GM23338 (cell line): Measurements from ENCODE around the gene NXPH4. TPM values are rescaled to one million over a fixed set of nuclear protein-coding genes. Genes with fewer than 3 reads are reported as not detected.

Source experiments
- ATAC-seq: fragments of 200-7000 bp; cut with Tn5 transposase; 3 replicates; pipeline ENCODE4 v1.9.1; 2020
- DNase-seq: peaks from one replicate; pipeline ENCODE4 v3.0.0-alpha.2; 2015; ENCODE audit warnings: low spot score
- H2AFZ ChIP-seq: fragments of 200-600 bp; sonication (generic); 2 replicates; pipeline ENCODE4 v1.8.0; 2016; ENCODE audit warnings: antibody characterized with exemption, mild to moderate bottlenecking, moderate library complexity
- H3F3A ChIP-seq: fragments of 200-600 bp; sonication (generic); replicated peaks from 2 replicates; pipeline ENCODE4 v1.8.0; 2017; ENCODE audit warnings: antibody characterized with exemption, mixed run types, low read depth
- H3K27ac ChIP-seq: fragments of 200-600 bp; sonication (generic); 2 replicates; pipeline ENCODE4 v1.6.1; 2016; ENCODE audit warnings: low read depth
- H3K27me3 ChIP-seq: fragments of 200-600 bp; sonication (generic); 2 replicates; pipeline ENCODE4 v1.8.0; 2016; ENCODE audit warnings: mild to moderate bottlenecking, mixed run types, moderate library complexity; ENCODE audit not compliant: insufficient read depth
- H3K36me3 ChIP-seq: fragments of 200-600 bp; sonication (generic); 2 replicates; pipeline ENCODE4 v1.8.0; 2016; ENCODE audit warnings: mild to moderate bottlenecking; ENCODE audit not compliant: insufficient read depth
- H3K4me1 ChIP-seq: fragments of 200-600 bp; sonication (generic); 2 replicates; pipeline ENCODE4 v1.8.0; 2016; ENCODE audit warnings: mild to moderate bottlenecking, moderate library complexity; ENCODE audit not compliant: insufficient read depth
- H3K4me2 ChIP-seq: fragments of 200-600 bp; sonication (generic); 2 replicates; pipeline ENCODE4 v1.7.1; 2017; ENCODE audit warnings: mixed run types
- H3K4me3 ChIP-seq: fragments of 200-600 bp; sonication (generic); 2 replicates; pipeline ENCODE4 v1.6.1; 2016; ENCODE audit warnings: mixed run types
- H3K79me2 ChIP-seq: fragments of 200-600 bp; sonication (generic); replicated peaks from 2 replicates; pipeline ENCODE4 v1.8.0; 2017; ENCODE audit warnings: mild to moderate bottlenecking; ENCODE audit not compliant: insufficient read depth
- H3K9me2 ChIP-seq: fragments of 200-600 bp; sonication (generic); 2 replicates; pipeline ENCODE4 v1.8.0; 2017; ENCODE audit not compliant: insufficient read depth
- H4K20me1 ChIP-seq: fragments of 200-600 bp; sonication (generic); replicated peaks from 2 replicates; pipeline ENCODE4 v1.8.0; 2017; ENCODE audit warnings: mild to moderate bottlenecking; ENCODE audit not compliant: insufficient read depth
- H3K27ac Mint-ChIP-seq: 2 replicates; pipeline ENCODE4 v1.8.0; 2020; ENCODE audit warnings: inconsistent platforms, mild to moderate bottlenecking, moderate library complexity, mixed read lengths
- H3K27me3 Mint-ChIP-seq: 3 replicates; pipeline ENCODE4 v1.8.0; 2022; ENCODE audit warnings: low read depth, mild to moderate bottlenecking, moderate library complexity, mixed read lengths, inconsistent platforms; ENCODE audit not compliant: insufficient read depth, poor library complexity
- H3K36me3 Mint-ChIP-seq: 3 replicates; pipeline ENCODE4 v1.8.0; 2021; ENCODE audit warnings: low read depth, mild to moderate bottlenecking, inconsistent platforms, moderate library complexity, mixed read lengths
- H3K4me1 Mint-ChIP-seq: 3 replicates; pipeline ENCODE4 v1.8.0; 2020; ENCODE audit warnings: mild to moderate bottlenecking, inconsistent platforms, mixed read lengths
- H3K4me3 Mint-ChIP-seq: 3 replicates; pipeline ENCODE4 v1.8.0; 2021; ENCODE audit warnings: moderate library complexity, mild to moderate bottlenecking, inconsistent platforms, mixed read lengths
- H3K9me3 Mint-ChIP-seq: 3 replicates; pipeline ENCODE4 v1.8.0; 2020; ENCODE audit warnings: moderate library complexity, mild to moderate bottlenecking, inconsistent platforms, mixed read lengths
- CREB1 ChIP-seq: fragments of 250-450 bp; sonication (Bioruptor Pico); IDR thresholded peaks from 2 replicates; pipeline ENCODE4 v1.5.0; 2020; ENCODE audit warnings: low read depth, mild to moderate bottlenecking, moderate library complexity
- EZH2 ChIP-seq: fragments of 200-600 bp; sonication (generic); IDR thresholded peaks from one replicate; pipeline ENCODE4 v1.8.0; 2017; ENCODE audit warnings: antibody characterized with exemption, mild to moderate bottlenecking, low read depth; ENCODE audit not compliant: unreplicated experiment
- EZH2phosphoT487 ChIP-seq: fragments of 200-600 bp; sonication (generic); IDR thresholded peaks from one replicate; pipeline ENCODE4 v1.8.1; 2018; ENCODE audit warnings: antibody characterized with exemption; ENCODE audit not compliant: unreplicated experiment
- JUNB ChIP-seq: IDR thresholded peaks from one replicate; pipeline ENCODE4 v1.6.1; 2016; ENCODE audit warnings: antibody characterized with exemption; ENCODE audit not compliant: unreplicated experiment
- NANOG ChIP-seq: IDR thresholded peaks from 2 replicates; pipeline ENCODE4 v1.6.1; 2016; ENCODE audit warnings: antibody characterized with exemption, borderline replicate concordance
- POLR2AphosphoS5 ChIP-seq: IDR thresholded peaks from 2 replicates; pipeline ENCODE4 v1.6.1; 2016; ENCODE audit warnings: antibody characterized with exemption, low read depth
- STAT1 ChIP-seq: IDR thresholded peaks from one replicate; pipeline ENCODE4 v1.6.1; 2016; ENCODE audit warnings: antibody characterized with exemption; ENCODE audit not compliant: unreplicated experiment
- ZNF114 ChIP-seq: fragments of 250-450 bp; sonication (Bioruptor Pico); IDR thresholded peaks from 2 replicates; pipeline ENCODE4 v1.5.0; 2020; ENCODE audit warnings: mild to moderate bottlenecking, moderate library complexity
- polyA plus RNA-seq: library from polyadenylated mRNA; unstranded; fragments of >200 nt; fragmentation: Nextera tagmentation; extraction: Ambion mirVana; gene quantifications from 2 replicates; pipeline ENCODE4 v1.2.1, GENCODE V29; 2016
- total RNA-seq: library from RNA; depleted of rRNA; stranded (reverse); fragments of >200 nt; shearing (Covaris generic); gene quantifications from 2 replicates; pipeline ENCODE4 v1.2.3, GENCODE V29; 2014
- TF ChIP-seq, protein P1 (sequence below): IDR thresholded peaks from one replicate; pipeline ENCODE4 v1.6.1; 2018; ENCODE audit warnings: antibody characterized with exemption; ENCODE audit not compliant: unreplicated experiment
- TF ChIP-seq, protein P2 (sequence below): IDR thresholded peaks from 2 replicates; pipeline ENCODE4 v1.6.1; 2016; ENCODE audit warnings: antibody characterized with exemption

Gene NXPH4
- total and polyA plus RNA-seq, 2 experiments from 2014 or later, result 0.89 to 1.5 TPM

DNA sequence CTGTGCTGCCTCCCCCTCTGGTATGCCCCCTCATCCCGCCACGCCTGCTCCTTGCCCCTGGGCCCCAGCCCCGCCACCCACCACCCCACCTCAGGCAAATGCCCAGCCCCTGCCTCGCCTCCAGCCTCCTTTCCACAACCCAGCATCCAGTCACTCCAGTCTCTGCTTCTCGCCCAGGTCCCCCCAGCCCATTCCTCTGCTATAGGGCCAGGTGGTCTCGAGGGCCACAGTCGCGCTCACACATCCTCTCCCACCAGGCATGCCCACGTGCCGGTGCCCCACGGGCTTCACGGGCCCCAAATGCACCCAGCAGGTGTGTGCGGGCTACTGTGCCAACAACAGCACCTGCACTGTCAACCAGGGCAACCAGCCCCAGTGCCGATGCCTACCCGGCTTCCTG lies 6.1 kb upstream of the NXPH4 start (continued):
- TF ChIP-seq, protein P1, sequence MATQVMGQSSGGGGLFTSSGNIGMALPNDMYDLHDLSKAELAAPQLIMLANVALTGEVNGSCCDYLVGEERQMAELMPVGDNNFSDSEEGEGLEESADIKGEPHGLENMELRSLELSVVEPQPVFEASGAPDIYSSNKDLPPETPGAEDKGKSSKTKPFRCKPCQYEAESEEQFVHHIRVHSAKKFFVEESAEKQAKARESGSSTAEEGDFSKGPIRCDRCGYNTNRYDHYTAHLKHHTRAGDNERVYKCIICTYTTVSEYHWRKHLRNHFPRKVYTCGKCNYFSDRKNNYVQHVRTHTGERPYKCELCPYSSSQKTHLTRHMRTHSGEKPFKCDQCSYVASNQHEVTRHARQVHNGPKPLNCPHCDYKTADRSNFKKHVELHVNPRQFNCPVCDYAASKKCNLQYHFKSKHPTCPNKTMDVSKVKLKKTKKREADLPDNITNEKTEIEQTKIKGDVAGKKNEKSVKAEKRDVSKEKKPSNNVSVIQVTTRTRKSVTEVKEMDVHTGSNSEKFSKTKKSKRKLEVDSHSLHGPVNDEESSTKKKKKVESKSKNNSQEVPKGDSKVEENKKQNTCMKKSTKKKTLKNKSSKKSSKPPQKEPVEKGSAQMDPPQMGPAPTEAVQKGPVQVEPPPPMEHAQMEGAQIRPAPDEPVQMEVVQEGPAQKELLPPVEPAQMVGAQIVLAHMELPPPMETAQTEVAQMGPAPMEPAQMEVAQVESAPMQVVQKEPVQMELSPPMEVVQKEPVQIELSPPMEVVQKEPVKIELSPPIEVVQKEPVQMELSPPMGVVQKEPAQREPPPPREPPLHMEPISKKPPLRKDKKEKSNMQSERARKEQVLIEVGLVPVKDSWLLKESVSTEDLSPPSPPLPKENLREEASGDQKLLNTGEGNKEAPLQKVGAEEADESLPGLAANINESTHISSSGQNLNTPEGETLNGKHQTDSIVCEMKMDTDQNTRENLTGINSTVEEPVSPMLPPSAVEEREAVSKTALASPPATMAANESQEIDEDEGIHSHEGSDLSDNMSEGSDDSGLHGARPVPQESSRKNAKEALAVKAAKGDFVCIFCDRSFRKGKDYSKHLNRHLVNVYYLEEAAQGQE, result no peak
- TF ChIP-seq JUNB (no peak), STAT1 (no peak), EZH2phosphoT487 (no peak)
- TF ChIP-seq, protein P2, sequence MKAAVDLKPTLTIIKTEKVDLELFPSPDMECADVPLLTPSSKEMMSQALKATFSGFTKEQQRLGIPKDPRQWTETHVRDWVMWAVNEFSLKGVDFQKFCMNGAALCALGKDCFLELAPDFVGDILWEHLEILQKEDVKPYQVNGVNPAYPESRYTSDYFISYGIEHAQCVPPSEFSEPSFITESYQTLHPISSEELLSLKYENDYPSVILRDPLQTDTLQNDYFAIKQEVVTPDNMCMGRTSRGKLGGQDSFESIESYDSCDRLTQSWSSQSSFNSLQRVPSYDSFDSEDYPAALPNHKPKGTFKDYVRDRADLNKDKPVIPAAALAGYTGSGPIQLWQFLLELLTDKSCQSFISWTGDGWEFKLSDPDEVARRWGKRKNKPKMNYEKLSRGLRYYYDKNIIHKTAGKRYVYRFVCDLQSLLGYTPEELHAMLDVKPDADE, result no peak

DNA sequence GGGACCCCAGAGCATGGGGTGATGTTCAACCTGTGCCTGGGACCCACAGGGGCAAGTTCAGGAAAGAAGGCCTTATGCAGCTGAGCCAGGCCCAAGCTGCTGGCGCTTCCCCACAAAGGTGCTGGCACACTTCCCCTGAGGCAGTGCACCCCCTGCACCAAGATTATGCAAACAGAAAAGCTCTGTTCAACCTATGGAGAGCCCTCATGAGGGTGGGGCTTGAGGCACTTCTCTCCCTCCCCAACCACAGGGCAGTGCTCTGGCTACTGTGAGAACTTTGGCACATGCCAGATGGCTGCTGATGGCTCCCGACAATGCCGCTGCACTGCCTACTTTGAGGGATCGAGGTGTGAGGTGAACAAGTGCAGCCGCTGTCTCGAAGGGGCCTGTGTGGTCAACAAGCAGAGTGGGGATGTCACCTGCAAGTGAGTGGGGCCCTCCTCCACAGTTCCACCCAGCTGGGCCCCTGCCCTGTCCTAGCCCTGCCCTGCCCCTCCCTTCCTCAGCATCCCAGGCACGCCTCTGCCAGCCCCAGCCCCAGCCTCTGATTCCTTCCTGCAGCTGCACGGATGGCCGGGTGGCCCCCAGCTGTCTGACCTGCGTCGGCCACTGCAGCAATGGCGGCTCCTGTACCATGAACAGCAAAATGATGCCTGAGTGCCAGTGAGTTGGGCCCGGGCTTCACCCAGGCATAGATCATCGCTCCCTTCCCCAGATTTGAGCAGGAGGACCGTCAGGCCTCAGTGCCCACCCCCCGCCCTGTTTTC lies 5.5 kb upstream of the NXPH4 start:
- Histone ChIP-seq H3K36me3 (no peaks in the 10 kb centered on the region), H3K4me3 (no peak overlapping the region), H3K79me2 (no peaks in the 10 kb centered on the region), H3K4me2 (no peak overlapping the region), H2AFZ (no peak overlapping the region), H3F3A (0 out of 2 replicates have a peak, but pooled peaks cover 21% of the 10 kb centered on the region), H4K20me1 (0 out of 2 replicates have a peak, but pooled peaks cover 7% of the 10 kb centered on the region), H3K4me1 (peaks cover 26% of the 10 kb centered on the region), H3K27ac (no peak overlapping the region), H3K9me2 (no peaks in the 10 kb centered on the region), H3K27me3 (peaks cover 27% of the 10 kb centered on the region)
- DNase-seq (no peak), ATAC-seq (no peak)
- Mint-ChIP-seq H3K4me1 (peaks cover 28% of the 10 kb centered on the region), H3K27ac (no peak overlapping the region), H3K4me3 (no peak overlapping the region), H3K9me3 (no peaks in the 10 kb centered on the region; the same call in 1 of the 3 replicates), H3K36me3 (peaks cover 50% of the 10 kb centered on the region), H3K27me3 (peaks cover 39% of the 10 kb centered on the region)
- TF ChIP-seq, protein P1, result no peak
- TF ChIP-seq EZH2 (no peak), JUNB (no peak), POLR2AphosphoS5 (no peak), EZH2phosphoT487 (no peak), CREB1 (CRISPR knock-in tag) (no peak), STAT1 (no peak), NANOG (no peak), ZNF114 (no peak)
- TF ChIP-seq, protein P2, result no peak
